ENCODE data around the gene PLEKHJ1.

PLEKHJ1 gene

GRCh38 chr19:2268480-2268830 lies 32.3 kb upstream of the PLEKHJ1 start:
- H3K4me3 ChIP-seq (replicated peaks in 1 of 2; ENCODE audit: low read depth in 2 of 2, low read length in 2 of 2) = no peak overlapping the region
- no peak for TF ChIP-seq CTCF (IDR thresholded peaks at IDR 0.05; ENCODE audit: low read depth, low read length)
- DNase-seq (ENCODE audit: low read depth in 2 of 2) = no peak

GRCh38 chr19:2266183-2266993 lies 30.3 kb upstream of the PLEKHJ1 start:
- H3K4me3 ChIP-seq (replicated peaks in 1 of 2; ENCODE audit: low read depth in 2 of 2, low read length in 2 of 2) = no peak overlapping the region
- peak; percentile 82 to 89 for DNase-seq (ENCODE audit: low read depth in 2 of 2)
- no peak for TF ChIP-seq CTCF (IDR thresholded peaks at IDR 0.05; ENCODE audit: low read depth, low read length)

- TF ChIP-seq CTCF (IDR thresholded peaks at IDR 0.05; ENCODE audit: low read depth, low read length) = peak; percentile 77
- H3K4me3 ChIP-seq (replicated peaks in 1 of 2; ENCODE audit: low read depth in 2 of 2, low read length in 2 of 2) = no peak overlapping the region
- peak; percentile 48 to 51 for DNase-seq (ENCODE audit: low read depth in 2 of 2)
These were observed 25.5 kb upstream of the PLEKHJ1 start for GRCh38 chr19:2261438-2262172.

- no peak for DNase-seq (ENCODE audit: low read depth in 2 of 2)
- H3K4me3 ChIP-seq (replicated peaks in 1 of 2; ENCODE audit: low read depth in 2 of 2, low read length in 2 of 2) = no peak overlapping the region
- no peak for TF ChIP-seq CTCF (IDR thresholded peaks at IDR 0.05; ENCODE audit: low read depth, low read length)
These were observed 24.2 kb upstream of the PLEKHJ1 start for GRCh38 chr19:2260341-2260805.

- no peak overlapping the region for H3K4me3 ChIP-seq (replicated peaks in 1 of 2; ENCODE audit: low read depth in 2 of 2, low read length in 2 of 2)
- peak in 1 of 2 donors; percentile 70 for DNase-seq (ENCODE audit: low read depth in 2 of 2)
- no peak for TF ChIP-seq CTCF (IDR thresholded peaks at IDR 0.05; ENCODE audit: low read depth, low read length)
These were observed 23.2 kb upstream of the PLEKHJ1 start for GRCh38 chr19:2259336-2259735.

- DNase-seq (ENCODE audit: low read depth in 2 of 2) = no peak
- H3K4me3 ChIP-seq (replicated peaks in 1 of 2; ENCODE audit: low read depth in 2 of 2, low read length in 2 of 2) = no peak within 1 kb of the TSS
- no peak for TF ChIP-seq CTCF (IDR thresholded peaks at IDR 0.05; ENCODE audit: low read depth, low read length)
These were observed 20.0 kb upstream of the PLEKHJ1 start, which contains the start of gene JSRP1 for GRCh38 chr19:2255982-2256685. JSRP1 (minus strand) TSS chr19:2256417; CDS start chr19:2255314, 1,103 bp downstream.
